Placental pericyte (primary cell): ENCODE results near the gene TWF2. TPM values are rescaled to one million over a fixed set of nuclear protein-coding genes. Genes with fewer than 3 reads are reported as not detected.
A peak's percentile ranks its signal among the peaks of the same experiment; 100 is the strongest.

ENCODE experiments used
- small RNA-seq: library from RNA; depleted of rRNA; stranded (forward); fragments of <200 nt; gene quantifications from one replicate; pipeline ENCODE3, GENCODE V24; 2012; ENCODE audit warnings: low replicate concordance
- total RNA-seq: library from RNA; depleted of rRNA; stranded (reverse); fragments of >200 nt; gene quantifications from 2 replicates; pipeline ENCODE4 v1.2.3, GENCODE V29; 2012

Gene TWF2
- 137 and 179 TPM in 2 replicates for total RNA-seq

GRCh38 chr3:52238761-52239701, at the start of gene TWF2:
TWF2 (minus strand) TSS chr3:52239158; CDS start chr3:52239016, 142 bp downstream.

DNA sequence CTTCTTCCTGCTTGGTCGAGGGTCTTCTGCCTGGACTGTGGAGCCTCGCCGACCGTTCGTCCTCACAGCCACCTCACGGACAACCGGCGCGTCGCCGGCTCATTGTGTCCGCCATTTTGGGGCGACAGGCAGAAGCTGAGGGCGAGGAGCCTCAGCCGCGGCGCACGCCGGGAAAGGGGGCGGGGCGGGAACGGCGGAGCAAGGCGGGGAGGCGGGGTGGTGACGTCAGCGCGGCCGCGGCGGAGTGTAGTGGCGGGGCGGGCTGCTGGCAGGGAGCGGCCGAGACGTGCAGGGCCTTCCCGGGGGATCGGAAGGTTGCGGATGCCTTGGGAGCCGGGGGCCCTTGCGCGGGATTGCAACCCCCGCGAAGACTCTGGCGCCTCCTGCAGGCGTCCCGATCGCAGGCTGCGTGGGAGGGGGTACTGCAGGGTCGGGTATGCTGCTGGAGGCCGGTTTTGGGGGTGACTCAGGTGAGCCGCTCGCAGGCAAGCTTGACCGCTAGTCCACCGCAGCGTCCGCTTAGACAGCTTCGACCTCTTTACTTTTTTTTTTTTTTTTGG, 39.6 kb upstream of the TWF2 start, which contains the start of gene WDR82:
Gene WDR82 (minus strand): TSS at position 140 of the 560 bp plus-strand sequence. CDS start 288 bp downstream, outside the sequence.

DNA sequence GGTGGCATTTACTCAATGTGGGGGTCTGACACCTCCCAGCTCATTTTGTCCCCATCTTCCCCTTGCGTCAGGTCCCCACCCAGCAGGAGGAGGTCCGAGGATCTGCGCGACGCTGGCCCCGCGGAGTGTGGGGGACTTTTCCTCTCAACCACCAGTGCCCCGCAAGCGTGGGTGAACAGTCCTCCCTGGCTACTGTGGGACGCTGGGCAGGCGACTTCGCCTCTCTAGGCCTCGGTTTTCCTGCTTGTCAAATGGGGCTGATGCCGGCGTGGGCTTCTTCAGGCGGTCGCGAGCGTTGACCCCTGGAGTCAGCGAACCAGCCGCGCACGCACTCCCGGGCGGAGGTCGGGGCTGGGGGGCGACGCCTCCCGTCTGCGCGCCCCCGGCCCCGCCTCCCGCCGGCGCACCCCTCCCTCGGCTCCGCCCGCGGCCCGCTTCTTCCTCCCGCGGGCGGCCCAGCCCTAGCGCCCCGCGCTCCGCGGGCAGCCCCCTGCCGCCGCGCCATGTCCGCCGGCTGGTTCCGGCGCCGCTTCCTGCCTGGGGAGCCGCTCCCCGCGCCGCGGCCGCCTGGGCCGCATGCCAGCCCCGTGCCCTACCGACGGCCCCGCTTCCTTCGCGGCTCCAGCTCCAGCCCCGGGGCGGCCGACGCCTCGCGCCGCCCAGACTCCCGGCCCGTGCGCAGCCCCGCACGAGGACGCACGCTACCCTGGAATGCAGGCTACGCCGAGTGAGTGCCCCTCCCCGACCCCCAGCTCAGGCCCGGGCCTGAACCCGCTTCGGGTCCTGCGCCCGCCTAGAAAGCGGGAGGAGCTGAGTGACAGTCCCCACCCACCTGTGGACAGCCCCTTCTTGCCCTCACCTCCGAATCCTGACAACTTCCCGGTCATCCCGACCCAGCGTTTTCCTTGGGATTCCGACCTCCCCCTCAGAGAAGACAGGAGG, 6.6 kb upstream of the TWF2 start, which contains the start of gene PPM1M:
Gene PPM1M (plus strand): TSS at position 438 of the 942 bp plus-strand sequence. CDS start 66 bp downstream, at position 504.

GRCh38 chr3:52225452-52226228, 13.3 kb downstream of the TWF2 start, which contains the start of gene TLR9:
TLR9 (minus strand) TSS chr3:52225645; CDS start chr3:52225529, 116 bp downstream.

GRCh38 chr3:52197842-52198625, 40.9 kb downstream of the TWF2 start, which contains the start of gene ALAS1:
ALAS1 (plus strand) TSS chr3:52198160; CDS start chr3:52199242, 1,082 bp downstream.

Small RNAs within 50 kb of the gene (small RNA-seq; reads per million reads assigned to genes)
- 834 reads per million, percentile 99 among the genes with 10 or more reads in this experiment for gene MIRLET7G

Other genes with a start within 250 kb of the TWF2 start
- gene RPL29, start 243.3 kb downstream of the TWF2 start, total RNA-seq, result 771 and 1,601 TPM in 2 replicates
- 13.8 and 37.5 TPM in 2 replicates for gene DUSP7, start 182.6 kb downstream of the TWF2 start, total RNA-seq
- 2.6 and 21.2 TPM in 2 replicates for gene POC1A, start 84.7 kb downstream of the TWF2 start, total RNA-seq
- gene ALAS1, start 41.0 kb downstream of the TWF2 start, total RNA-seq, result 56.4 and 69.8 TPM in 2 replicates
- gene TLR9, start 13.5 kb downstream of the TWF2 start, total RNA-seq, result not detected in 2 replicates
- gene PPM1M, start 6.6 kb upstream of the TWF2 start, total RNA-seq, result 19.5 and 27.4 TPM in 2 replicates
- gene WDR82, start 39.5 kb upstream of the TWF2 start, total RNA-seq, result 39.4 and 72.7 TPM in 2 replicates
- gene GLYCTK, start 48.7 kb upstream of the TWF2 start, total RNA-seq, result 15.5 and 16.4 TPM in 2 replicates
- 7.0 and 7.7 TPM in 2 replicates for gene DNAH1, start 77.2 kb upstream of the TWF2 start, total RNA-seq
- 56.9 and 70.0 TPM in 2 replicates for gene BAP1, start 170.8 kb upstream of the TWF2 start, total RNA-seq
- 2.8 and 6.2 TPM in 2 replicates for gene PHF7, start 171.5 kb upstream of the TWF2 start, total RNA-seq
- gene SEMA3G, start 205.9 kb upstream of the TWF2 start, total RNA-seq, result under 0.01 TPM in 2 replicates
- 2.0 TPM in 1 of 2 replicates, not detected in the other for gene TNNC1, start 214.9 kb upstream of the TWF2 start, total RNA-seq
- gene NISCH, start 216.4 kb upstream of the TWF2 start, total RNA-seq, result 50.3 and 57.0 TPM in 2 replicates